AG10803 (cell line): ENCODE data around the gene FXYD2.

Source experiments
- DNase-seq: peaks from one replicate; pipeline ENCODE4 v3.0.0; 2010; ENCODE audit warnings: low read depth
- H3K4me3 ChIP-seq: 2 replicates; pipeline ENCODE4 v1.5.1; 2011; ENCODE audit warnings: mild to moderate bottlenecking, low read length, control low read depth
- TF ChIP-seq, protein P1 (sequence below): conservative IDR thresholded peaks from 2 replicates; pipeline ENCODE4 v1.5.1; 2011; ENCODE audit warnings: mild to moderate bottlenecking, low read length, control low read depth, inconsistent platforms

FXYD2 gene

GRCh38 chr11:117806846-117807245 lies 17.7 kb downstream of the FXYD2 start:
- H3K4me3 ChIP-seq, result no peak overlapping the region
- DNase-seq, result no peak
- TF ChIP-seq, protein P1, sequence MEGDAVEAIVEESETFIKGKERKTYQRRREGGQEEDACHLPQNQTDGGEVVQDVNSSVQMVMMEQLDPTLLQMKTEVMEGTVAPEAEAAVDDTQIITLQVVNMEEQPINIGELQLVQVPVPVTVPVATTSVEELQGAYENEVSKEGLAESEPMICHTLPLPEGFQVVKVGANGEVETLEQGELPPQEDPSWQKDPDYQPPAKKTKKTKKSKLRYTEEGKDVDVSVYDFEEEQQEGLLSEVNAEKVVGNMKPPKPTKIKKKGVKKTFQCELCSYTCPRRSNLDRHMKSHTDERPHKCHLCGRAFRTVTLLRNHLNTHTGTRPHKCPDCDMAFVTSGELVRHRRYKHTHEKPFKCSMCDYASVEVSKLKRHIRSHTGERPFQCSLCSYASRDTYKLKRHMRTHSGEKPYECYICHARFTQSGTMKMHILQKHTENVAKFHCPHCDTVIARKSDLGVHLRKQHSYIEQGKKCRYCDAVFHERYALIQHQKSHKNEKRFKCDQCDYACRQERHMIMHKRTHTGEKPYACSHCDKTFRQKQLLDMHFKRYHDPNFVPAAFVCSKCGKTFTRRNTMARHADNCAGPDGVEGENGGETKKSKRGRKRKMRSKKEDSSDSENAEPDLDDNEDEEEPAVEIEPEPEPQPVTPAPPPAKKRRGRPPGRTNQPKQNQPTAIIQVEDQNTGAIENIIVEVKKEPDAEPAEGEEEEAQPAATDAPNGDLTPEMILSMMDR, result no peak

GRCh38 chr11:117805045-117805444 lies 19.5 kb downstream of the FXYD2 start:
- H3K4me3 ChIP-seq, result no peak overlapping the region
- DNase-seq, result no peak
- TF ChIP-seq, protein P1, result no peak

- TF ChIP-seq, protein P1, result no peak
- no peak overlapping the region for H3K4me3 ChIP-seq
- no peak for DNase-seq
These were observed 20.6 kb downstream of the FXYD2 start for GRCh38 chr11:117803896-117804295.

GRCh38 chr11:117799634-117800033 lies 24.9 kb downstream of the FXYD2 start:
- no peak overlapping the region for H3K4me3 ChIP-seq
- no peak for DNase-seq

DNA sequence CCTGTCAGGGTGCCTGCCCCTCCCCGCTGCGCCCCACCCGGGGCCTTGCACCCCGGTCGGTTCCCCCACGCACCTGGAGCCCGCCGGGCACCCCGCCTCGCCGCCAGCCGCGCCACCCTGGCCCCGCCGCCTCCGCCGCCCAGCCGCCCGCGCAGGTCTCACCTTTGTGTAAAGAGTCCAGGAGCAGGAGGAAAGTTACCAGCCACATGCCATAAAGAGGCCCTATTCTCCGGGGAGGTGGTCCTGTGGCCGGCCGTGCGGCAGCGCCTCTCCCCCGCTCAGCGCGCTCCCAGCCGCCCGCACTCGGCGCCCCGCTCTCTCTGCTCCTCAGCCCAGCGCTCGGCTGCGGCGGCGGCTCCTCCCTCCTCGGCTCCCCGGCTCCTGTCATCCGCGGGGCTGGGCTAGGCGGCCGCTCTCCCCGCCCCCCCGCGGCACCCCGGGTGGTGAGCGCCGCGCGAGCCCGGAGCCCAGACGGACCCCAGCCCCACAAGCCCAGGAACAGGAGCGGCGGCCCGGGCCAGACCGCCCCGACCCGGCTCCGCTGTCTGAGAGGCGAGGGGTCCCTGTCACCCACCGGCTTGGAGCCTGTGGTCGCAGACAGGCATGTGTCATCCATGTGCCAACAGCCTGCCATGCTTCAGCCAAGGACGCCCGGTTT lies 27.5 kb downstream of the FXYD2 start, which contains the start of gene DSCAML1:
DSCAML1 (minus strand) TSS at position 345 of the 658 bp plus-strand sequence; CDS start at position 208, 137 bp downstream.
- no peak for DNase-seq
- H3K4me3 ChIP-seq, result no peak within 1 kb of the TSS
- TF ChIP-seq, protein P1, result no peak

More at GRCh38 chr11:117799634-117800033, 24.9 kb downstream of the FXYD2 start:
- TF ChIP-seq, protein P1, result no peak

DNA sequence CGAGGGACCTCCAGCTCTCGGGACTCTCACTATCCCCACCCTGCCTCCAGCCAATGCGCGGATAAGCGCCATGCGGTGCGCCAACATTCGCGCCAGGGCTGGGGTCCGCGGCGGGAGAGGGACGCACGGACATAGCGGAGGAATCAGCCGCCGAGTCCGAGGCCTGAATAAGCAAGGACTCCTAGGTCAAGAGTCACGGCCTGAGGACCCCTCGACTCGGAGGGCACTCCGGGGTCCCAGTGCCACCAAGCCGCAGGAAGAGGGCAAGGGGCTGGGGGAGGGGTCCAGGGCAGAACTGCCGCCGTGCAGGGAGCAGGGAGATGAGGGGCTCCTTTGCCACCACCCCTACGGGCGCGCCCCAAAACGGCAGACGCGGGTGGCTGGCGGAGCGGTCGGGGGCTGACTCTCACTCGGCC lies 28.1 kb downstream of the FXYD2 start:
- TF ChIP-seq, protein P1, result no peak
- no peak for DNase-seq
- H3K4me3 ChIP-seq, result no peak overlapping the region
